ENCODE data around the gene IPO11. TPM values are rescaled to one million over a fixed set of nuclear protein-coding genes. Genes with fewer than 3 reads are reported as not detected.

The IPO11 gene
- total and polyA plus RNA-seq, 4 donors: 4.7 to 20.6 (median 9.0) TPM

DNA sequence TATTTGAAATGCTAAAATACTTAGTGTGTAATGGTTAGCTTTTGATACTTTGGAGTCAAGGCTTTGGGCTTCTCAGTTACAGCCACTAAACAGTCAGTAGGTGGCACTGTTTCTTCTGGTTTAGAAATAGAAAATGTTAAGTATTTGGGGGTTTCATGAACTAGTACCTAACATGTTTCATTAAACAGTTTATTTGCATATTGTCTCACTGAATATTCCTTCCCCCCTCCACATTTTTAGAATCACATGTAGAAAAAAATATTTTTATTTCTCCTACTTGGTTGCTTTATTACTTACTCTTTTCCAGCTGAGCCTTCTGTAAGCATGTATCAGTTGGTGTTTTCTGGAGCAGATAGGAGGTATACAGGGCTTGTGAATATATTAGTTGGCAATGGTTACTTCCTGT, 48.0 kb downstream of the IPO11 start:
- DNase-seq (ENCODE audit: low spot score): no peak
- peaks cover 0 to under 1% (median 0%) of the 10 kb centered on the region in 4 donors for H3K36me3 ChIP-seq (ENCODE audit: control insufficient read depth in 4 of 4, insufficient read depth in 3 of 4, low read depth in 1 of 4, low read length in 3 of 4)
- no peak overlapping the region for H3K4me3 ChIP-seq (ENCODE audit: low read depth in 1 of 3, low read length in 3 of 3)
- TF ChIP-seq, protein P1, sequence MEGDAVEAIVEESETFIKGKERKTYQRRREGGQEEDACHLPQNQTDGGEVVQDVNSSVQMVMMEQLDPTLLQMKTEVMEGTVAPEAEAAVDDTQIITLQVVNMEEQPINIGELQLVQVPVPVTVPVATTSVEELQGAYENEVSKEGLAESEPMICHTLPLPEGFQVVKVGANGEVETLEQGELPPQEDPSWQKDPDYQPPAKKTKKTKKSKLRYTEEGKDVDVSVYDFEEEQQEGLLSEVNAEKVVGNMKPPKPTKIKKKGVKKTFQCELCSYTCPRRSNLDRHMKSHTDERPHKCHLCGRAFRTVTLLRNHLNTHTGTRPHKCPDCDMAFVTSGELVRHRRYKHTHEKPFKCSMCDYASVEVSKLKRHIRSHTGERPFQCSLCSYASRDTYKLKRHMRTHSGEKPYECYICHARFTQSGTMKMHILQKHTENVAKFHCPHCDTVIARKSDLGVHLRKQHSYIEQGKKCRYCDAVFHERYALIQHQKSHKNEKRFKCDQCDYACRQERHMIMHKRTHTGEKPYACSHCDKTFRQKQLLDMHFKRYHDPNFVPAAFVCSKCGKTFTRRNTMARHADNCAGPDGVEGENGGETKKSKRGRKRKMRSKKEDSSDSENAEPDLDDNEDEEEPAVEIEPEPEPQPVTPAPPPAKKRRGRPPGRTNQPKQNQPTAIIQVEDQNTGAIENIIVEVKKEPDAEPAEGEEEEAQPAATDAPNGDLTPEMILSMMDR (IDR thresholded peaks at IDR 0.05; ENCODE audit: low read depth, low read length, missing input control): peak; percentile 65
- peak; percentile 80 to 84 for TF ChIP-seq RAD21 (IDR thresholded peaks at IDR 0.05)
- TF ChIP-seq, protein P2, sequence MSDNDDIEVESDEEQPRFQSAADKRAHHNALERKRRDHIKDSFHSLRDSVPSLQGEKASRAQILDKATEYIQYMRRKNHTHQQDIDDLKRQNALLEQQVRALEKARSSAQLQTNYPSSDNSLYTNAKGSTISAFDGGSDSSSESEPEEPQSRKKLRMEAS (IDR thresholded peaks at IDR 0.05): no peak
- H3K9ac ChIP-seq (ENCODE audit: low read depth in 1 of 2, low read length in 2 of 2): no peak overlapping the region
- no peaks in the 10 kb centered on the region for H3K4me1 ChIP-seq (ENCODE audit: control insufficient read depth in 4 of 4, insufficient read depth in 4 of 4, low read length in 3 of 4)
- H3K9me3 ChIP-seq (ENCODE audit: control insufficient read depth in 4 of 4, low read length in 3 of 4): no peaks in the 10 kb centered on the region
- H3K27ac ChIP-seq (ENCODE audit: low read depth in 1 of 2, low read length in 2 of 2): no peak overlapping the region
- H3K27me3 ChIP-seq (ENCODE audit: control insufficient read depth in 4 of 4, insufficient read depth in 4 of 4, low read length in 3 of 4): no peaks in the 10 kb centered on the region

DNA sequence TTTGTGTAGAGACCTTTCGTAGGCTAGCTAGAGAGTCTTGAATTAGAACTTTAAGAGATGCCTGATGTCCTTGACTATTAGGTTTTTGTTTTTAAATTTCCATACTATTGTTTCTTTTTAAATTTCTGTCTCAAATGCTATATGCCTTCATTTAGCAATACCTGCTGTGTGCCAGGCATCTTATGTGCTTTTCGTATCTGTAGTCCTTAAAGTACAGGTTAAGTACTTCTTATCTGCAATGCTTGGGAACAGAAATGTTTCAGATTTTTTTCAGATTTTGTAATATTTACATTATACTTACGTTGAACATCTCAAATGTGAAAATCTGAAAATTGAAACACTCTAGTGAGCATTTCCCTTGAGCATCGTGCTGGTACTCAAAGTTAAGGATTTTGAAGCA, 49.0 kb downstream of the IPO11 start:
- H3K27me3 ChIP-seq (ENCODE audit: control insufficient read depth in 4 of 4, insufficient read depth in 4 of 4, low read length in 3 of 4): no peaks in the 10 kb centered on the region

More for the DNA sequence above, 49.0 kb downstream of the IPO11 start:
- Histone ChIP-seq H3K9me3 (ENCODE audit: control insufficient read depth in 4 of 4, low read length in 3 of 4) (no peaks in the 10 kb centered on the region), H3K27ac (ENCODE audit: low read depth in 1 of 2, low read length in 2 of 2) (no peak overlapping the region), H3K4me1 (ENCODE audit: control insufficient read depth in 4 of 4, insufficient read depth in 4 of 4, low read length in 3 of 4) (no peaks in the 10 kb centered on the region), H3K36me3 (ENCODE audit: control insufficient read depth in 4 of 4, insufficient read depth in 3 of 4, low read depth in 1 of 4, low read length in 3 of 4) (no peaks in the 10 kb centered on the region), H3K9ac (ENCODE audit: low read depth in 1 of 2, low read length in 2 of 2) (no peak overlapping the region), H3K4me3 (ENCODE audit: low read depth in 1 of 3, low read length in 3 of 3) (no peak overlapping the region)
- DNase-seq (ENCODE audit: low spot score): no peak
- TF ChIP-seq FOXA1 (IDR thresholded peaks at IDR 0.05): no peak
- TF ChIP-seq GABPA (IDR thresholded peaks at IDR 0.05 in 1 of 2, conservative IDR thresholded peaks at IDR 0.05 in 1 of 2): no peak
- TF ChIP-seq, protein P3, sequence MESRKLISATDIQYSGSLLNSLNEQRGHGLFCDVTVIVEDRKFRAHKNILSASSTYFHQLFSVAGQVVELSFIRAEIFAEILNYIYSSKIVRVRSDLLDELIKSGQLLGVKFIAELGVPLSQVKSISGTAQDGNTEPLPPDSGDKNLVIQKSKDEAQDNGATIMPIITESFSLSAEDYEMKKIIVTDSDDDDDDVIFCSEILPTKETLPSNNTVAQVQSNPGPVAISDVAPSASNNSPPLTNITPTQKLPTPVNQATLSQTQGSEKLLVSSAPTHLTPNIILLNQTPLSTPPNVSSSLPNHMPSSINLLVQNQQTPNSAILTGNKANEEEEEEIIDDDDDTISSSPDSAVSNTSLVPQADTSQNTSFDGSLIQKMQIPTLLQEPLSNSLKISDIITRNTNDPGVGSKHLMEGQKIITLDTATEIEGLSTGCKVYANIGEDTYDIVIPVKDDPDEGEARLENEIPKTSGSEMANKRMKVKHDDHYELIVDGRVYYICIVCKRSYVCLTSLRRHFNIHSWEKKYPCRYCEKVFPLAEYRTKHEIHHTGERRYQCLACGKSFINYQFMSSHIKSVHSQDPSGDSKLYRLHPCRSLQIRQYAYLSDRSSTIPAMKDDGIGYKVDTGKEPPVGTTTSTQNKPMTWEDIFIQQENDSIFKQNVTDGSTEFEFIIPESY (IDR thresholded peaks at IDR 0.05): no peak
- TF ChIP-seq RXRA (IDR thresholded peaks at IDR 0.05): no peak
- TF ChIP-seq NR2F2 (IDR thresholded peaks at IDR 0.05): no peak
- no peak for TF ChIP-seq HNF4A (conservative IDR thresholded peaks at IDR 0.05)
- no peak for TF ChIP-seq FOXA2 (IDR thresholded peaks at IDR 0.05)
- TF ChIP-seq JUND (IDR thresholded peaks at IDR 0.05): no peak
- no peak for TF ChIP-seq EGR1 (IDR thresholded peaks at IDR 0.05; ENCODE audit: low read depth in 2 of 2)
- no peak for TF ChIP-seq SP1 (IDR thresholded peaks at IDR 0.05)
- TF ChIP-seq, protein P1 (IDR thresholded peaks at IDR 0.05; ENCODE audit: low read depth, low read length, missing input control): no peak
- TF ChIP-seq, protein P4, sequence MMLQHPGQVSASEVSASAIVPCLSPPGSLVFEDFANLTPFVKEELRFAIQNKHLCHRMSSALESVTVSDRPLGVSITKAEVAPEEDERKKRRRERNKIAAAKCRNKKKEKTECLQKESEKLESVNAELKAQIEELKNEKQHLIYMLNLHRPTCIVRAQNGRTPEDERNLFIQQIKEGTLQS (IDR thresholded peaks at IDR 0.05): no peak
- TF ChIP-seq, protein P2 (IDR thresholded peaks at IDR 0.05): no peak
- no peak for TF ChIP-seq RAD21 (IDR thresholded peaks at IDR 0.05)
- TF ChIP-seq YY1 (IDR thresholded peaks at IDR 0.05): no peak
- TF ChIP-seq, protein P5, sequence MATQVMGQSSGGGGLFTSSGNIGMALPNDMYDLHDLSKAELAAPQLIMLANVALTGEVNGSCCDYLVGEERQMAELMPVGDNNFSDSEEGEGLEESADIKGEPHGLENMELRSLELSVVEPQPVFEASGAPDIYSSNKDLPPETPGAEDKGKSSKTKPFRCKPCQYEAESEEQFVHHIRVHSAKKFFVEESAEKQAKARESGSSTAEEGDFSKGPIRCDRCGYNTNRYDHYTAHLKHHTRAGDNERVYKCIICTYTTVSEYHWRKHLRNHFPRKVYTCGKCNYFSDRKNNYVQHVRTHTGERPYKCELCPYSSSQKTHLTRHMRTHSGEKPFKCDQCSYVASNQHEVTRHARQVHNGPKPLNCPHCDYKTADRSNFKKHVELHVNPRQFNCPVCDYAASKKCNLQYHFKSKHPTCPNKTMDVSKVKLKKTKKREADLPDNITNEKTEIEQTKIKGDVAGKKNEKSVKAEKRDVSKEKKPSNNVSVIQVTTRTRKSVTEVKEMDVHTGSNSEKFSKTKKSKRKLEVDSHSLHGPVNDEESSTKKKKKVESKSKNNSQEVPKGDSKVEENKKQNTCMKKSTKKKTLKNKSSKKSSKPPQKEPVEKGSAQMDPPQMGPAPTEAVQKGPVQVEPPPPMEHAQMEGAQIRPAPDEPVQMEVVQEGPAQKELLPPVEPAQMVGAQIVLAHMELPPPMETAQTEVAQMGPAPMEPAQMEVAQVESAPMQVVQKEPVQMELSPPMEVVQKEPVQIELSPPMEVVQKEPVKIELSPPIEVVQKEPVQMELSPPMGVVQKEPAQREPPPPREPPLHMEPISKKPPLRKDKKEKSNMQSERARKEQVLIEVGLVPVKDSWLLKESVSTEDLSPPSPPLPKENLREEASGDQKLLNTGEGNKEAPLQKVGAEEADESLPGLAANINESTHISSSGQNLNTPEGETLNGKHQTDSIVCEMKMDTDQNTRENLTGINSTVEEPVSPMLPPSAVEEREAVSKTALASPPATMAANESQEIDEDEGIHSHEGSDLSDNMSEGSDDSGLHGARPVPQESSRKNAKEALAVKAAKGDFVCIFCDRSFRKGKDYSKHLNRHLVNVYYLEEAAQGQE (IDR thresholded peaks at IDR 0.05): no peak
- TF ChIP-seq HNF4G (IDR thresholded peaks at IDR 0.05): no peak
- WGBS: 91% methylated on average over 4 of the region's 4 CpGs

Measured in liver (tissue), 9 donors.